GM19395 (cell line): ENCODE measurements around the gene MICAL3.
"Not testable (repeated sequence)": the region's sequence is repeated elsewhere in the genome, so short reads cannot be mapped to it uniquely, and the experiment has no call there.

Source experiments
- ATAC-seq: cut with Tn5 transposase; IDR thresholded peaks from one replicate; pipeline ENCODE4 v1.9.1; 2021; ENCODE audit warnings: mild to moderate bottlenecking, moderate library complexity; ENCODE audit not compliant: unreplicated experiment

Gene MICAL3

GRCh38 chr22:17774206-17774925 lies 250.0 kb downstream of the MICAL3 start, which contains the start of gene BID:
Gene BID (minus strand): TSS chr22:17774469. CDS start chr22:17750116, 24,353 bp downstream.
- ATAC-seq: peak; percentile 26

- ATAC-seq: peak; percentile 33
These were observed 250.7 kb downstream of the MICAL3 start for GRCh38 chr22:17773606-17774205.

GRCh38 chr22:17772958-17773605 lies 251.3 kb downstream of the MICAL3 start:
- ATAC-seq: no peak

- no peak for ATAC-seq
These were observed 252.0 kb downstream of the MICAL3 start for GRCh38 chr22:17772249-17772957.

- ATAC-seq: no peak
These were observed 253.9 kb downstream of the MICAL3 start for GRCh38 chr22:17770180-17771077.

GRCh38 chr22:17769716-17770082 lies 254.7 kb downstream of the MICAL3 start:
- no peak for ATAC-seq

- ATAC-seq: no peak
These were observed 255.2 kb downstream of the MICAL3 start for GRCh38 chr22:17769013-17769715.

- ATAC-seq: peak; percentile 82
These were observed 256.9 kb downstream of the MICAL3 start for GRCh38 chr22:17767233-17768065.

GRCh38 chr22:17764852-17765251 lies 259.5 kb downstream of the MICAL3 start:
- ATAC-seq: not testable (repeated sequence)

GRCh38 chr22:17764036-17764435 lies 260.3 kb downstream of the MICAL3 start:
- no peak for ATAC-seq

- not testable (repeated sequence) for ATAC-seq
These were observed 260.9 kb downstream of the MICAL3 start for GRCh38 chr22:17763442-17763841.

- ATAC-seq: no peak
These were observed 263.2 kb downstream of the MICAL3 start for GRCh38 chr22:17761138-17761488.

GRCh38 chr22:17754233-17754925 lies 270.0 kb downstream of the MICAL3 start:
- ATAC-seq: no peak

- no peak for ATAC-seq
These were observed 270.9 kb downstream of the MICAL3 start for GRCh38 chr22:17753401-17753989.

GRCh38 chr22:17751596-17751995 lies 272.8 kb downstream of the MICAL3 start:
- no peak for ATAC-seq

GRCh38 chr22:17749605-17750395 lies 274.6 kb downstream of the MICAL3 start:
- no peak for ATAC-seq
